Measurements from ENCODE around the gene MMGT1. TPM values are rescaled to one million over a fixed set of nuclear protein-coding genes. Genes with fewer than 3 reads are reported as not detected.

MMGT1 gene
- total and polyA plus RNA-seq, 7 donors: 8.9 to 21.1 (median 18.5) TPM

GRCh38 chrX:135981668-135982067 is 7.9 kb upstream of the MMGT1 start:
- H3K4me3 ChIP-seq: no peak overlapping the region
- H3K36me3 ChIP-seq (ENCODE audit: insufficient read depth in 1 of 2, low read depth in 1 of 2): no peaks in the 10 kb centered on the region
- no peaks in the 10 kb centered on the region for H3K27me3 ChIP-seq (ENCODE audit: insufficient read depth in 3 of 3, low read length in 2 of 3)
- no peaks in the 10 kb centered on the region for H3K4me1 ChIP-seq
- no peak for ATAC-seq
- H3K9me3 ChIP-seq: no peaks in the 10 kb centered on the region
- TF ChIP-seq, protein P1, sequence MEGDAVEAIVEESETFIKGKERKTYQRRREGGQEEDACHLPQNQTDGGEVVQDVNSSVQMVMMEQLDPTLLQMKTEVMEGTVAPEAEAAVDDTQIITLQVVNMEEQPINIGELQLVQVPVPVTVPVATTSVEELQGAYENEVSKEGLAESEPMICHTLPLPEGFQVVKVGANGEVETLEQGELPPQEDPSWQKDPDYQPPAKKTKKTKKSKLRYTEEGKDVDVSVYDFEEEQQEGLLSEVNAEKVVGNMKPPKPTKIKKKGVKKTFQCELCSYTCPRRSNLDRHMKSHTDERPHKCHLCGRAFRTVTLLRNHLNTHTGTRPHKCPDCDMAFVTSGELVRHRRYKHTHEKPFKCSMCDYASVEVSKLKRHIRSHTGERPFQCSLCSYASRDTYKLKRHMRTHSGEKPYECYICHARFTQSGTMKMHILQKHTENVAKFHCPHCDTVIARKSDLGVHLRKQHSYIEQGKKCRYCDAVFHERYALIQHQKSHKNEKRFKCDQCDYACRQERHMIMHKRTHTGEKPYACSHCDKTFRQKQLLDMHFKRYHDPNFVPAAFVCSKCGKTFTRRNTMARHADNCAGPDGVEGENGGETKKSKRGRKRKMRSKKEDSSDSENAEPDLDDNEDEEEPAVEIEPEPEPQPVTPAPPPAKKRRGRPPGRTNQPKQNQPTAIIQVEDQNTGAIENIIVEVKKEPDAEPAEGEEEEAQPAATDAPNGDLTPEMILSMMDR (IDR thresholded peaks at IDR 0.05): no peak
- intact Hi-C loops (cut with DNase I): loop anchor here in 1 of 2 donors (10.0 kb wide), 1 partner anchor 943 kb away; no protein-coding TSS in a partner anchor
- H3K27ac ChIP-seq: no peak overlapping the region
- no peak for DNase-seq

DNA sequence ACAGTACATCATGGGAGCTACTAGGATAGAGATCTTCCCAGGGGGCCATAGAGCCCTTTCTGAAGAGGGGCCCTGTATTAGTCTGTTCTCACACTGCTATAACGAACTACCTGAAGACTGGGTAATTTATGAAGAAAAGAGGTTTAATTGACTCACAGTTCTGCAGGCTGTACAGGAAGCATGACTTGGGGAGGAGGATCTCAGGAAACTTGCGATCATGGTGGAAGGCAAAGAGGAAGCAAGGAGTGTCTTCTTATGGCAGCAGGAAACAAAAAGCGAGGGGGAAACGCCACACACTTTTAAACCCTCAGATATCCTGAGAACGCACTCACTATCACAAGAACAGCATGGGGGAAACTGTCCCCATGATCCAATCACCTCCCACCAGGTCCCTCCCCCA is 7.2 kb upstream of the MMGT1 start:
- DNase-seq (no peak), ATAC-seq (no peak)
- Histone ChIP-seq H3K36me3 (ENCODE audit: insufficient read depth in 1 of 2, low read depth in 1 of 2) (no peaks in the 10 kb centered on the region), H3K27ac (no peak overlapping the region), H3K9me3 (no peaks in the 10 kb centered on the region), H3K4me3 (no peak overlapping the region), H3K4me1 (no peaks in the 10 kb centered on the region), H3K27me3 (ENCODE audit: insufficient read depth in 3 of 3, low read length in 2 of 3) (no peaks in the 10 kb centered on the region)
- TF ChIP-seq, protein P1 (IDR thresholded peaks at IDR 0.05): no peak
- 71 to 88% (median 71%) methylated on average over 5 of the region's 5 CpGs for WGBS, 3 donors
- intact Hi-C loops (cut with DNase I): loop anchor here in 1 of 2 donors (10.0 kb wide), 1 partner anchor 944 kb away; no protein-coding TSS in a partner anchor

GRCh38 chrX:135977611-135978010 is 3.8 kb upstream of the MMGT1 start:
- Histone ChIP-seq H3K9me3 (no peaks in the 10 kb centered on the region), H3K4me1 (no peaks in the 10 kb centered on the region), H3K27me3 (ENCODE audit: insufficient read depth in 3 of 3, low read length in 2 of 3) (no peaks in the 10 kb centered on the region), H3K4me3 (no peak overlapping the region), H3K27ac (no peak overlapping the region), H3K36me3 (ENCODE audit: insufficient read depth in 1 of 2, low read depth in 1 of 2) (no peaks in the 10 kb centered on the region)
- ATAC-seq: no peak
- DNase-seq: no peak
- intact Hi-C loops (cut with DNase I): no loop called here
- TF ChIP-seq, protein P1 (IDR thresholded peaks at IDR 0.05): no peak
- 68 to 81% (median 70%) methylated on average over 4 of the region's 4 CpGs for WGBS, 3 donors

DNA sequence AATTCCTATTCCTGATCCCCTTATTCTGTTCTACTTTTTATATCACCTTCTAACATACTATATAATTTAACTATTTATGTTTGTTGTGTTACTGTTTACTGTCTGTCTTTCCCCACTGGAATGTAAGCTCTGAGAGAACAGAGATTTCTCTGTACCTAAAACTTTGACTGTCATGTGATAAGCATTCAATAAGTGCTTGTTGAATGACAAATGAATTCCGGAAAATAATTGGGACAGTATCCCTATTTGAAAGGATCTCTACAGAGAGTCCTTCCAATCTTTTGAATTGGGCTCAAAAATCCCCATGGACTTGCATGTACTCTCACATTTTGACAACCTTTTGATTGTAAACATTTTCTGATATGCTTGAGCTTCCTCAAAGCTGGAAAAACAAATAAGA is 1.6 kb upstream of the MMGT1 start:
- DNase-seq: no peak
- TF ChIP-seq, protein P1 (IDR thresholded peaks at IDR 0.05): no peak
- no peak overlapping the region for H3K4me3 ChIP-seq
- no peak for ATAC-seq
- no peak overlapping the region for H3K27ac ChIP-seq
- intact Hi-C loops (cut with DNase I): no loop called here
- no peaks in the 10 kb centered on the region for H3K36me3 ChIP-seq (ENCODE audit: insufficient read depth in 1 of 2, low read depth in 1 of 2)
- H3K27me3 ChIP-seq (ENCODE audit: insufficient read depth in 3 of 3, low read length in 2 of 3): no peaks in the 10 kb centered on the region
- no peaks in the 10 kb centered on the region for H3K9me3 ChIP-seq
- H3K4me1 ChIP-seq: peaks cover 5% of the 10 kb centered on the region
- 91 to 93% (median 91%) methylated on average over 1 of the region's 1 CpG for WGBS, 3 donors

DNA sequence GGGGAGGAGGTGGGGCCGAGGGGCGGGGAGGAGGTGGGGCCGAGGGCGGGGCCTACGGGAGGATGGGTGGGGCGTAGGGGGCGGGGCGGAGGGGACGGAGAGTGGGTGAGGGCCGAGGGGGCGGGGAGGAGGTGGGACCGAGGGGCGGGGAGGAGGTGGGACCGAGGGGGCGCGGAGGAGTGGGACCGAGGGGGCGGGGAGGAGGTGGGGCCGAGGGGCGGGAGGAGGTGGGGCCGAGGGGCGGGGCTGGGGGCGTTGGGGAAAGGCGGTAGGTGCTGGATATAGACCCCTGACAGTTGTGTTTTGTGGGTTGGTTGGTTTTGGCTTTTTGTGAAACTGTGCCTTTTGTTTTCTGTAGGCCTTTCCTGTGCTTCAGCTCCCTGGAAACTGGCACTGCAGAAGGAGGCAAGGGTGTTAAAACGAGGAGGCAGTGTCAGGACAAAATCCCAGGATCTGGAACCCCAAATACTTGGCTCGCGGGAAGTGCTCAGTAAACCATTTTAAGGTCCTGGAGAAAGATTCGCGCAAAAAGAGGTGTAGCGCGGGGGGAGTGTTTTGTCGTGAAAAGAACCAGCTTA is 580 bp upstream of the MMGT1 start:
- Histone ChIP-seq H3K9me3 (no peaks in the 10 kb centered on the region), H3K36me3 (ENCODE audit: insufficient read depth in 1 of 2, low read depth in 1 of 2) (no peaks in the 10 kb centered on the region), H3K27me3 (ENCODE audit: insufficient read depth in 3 of 3, low read length in 2 of 3) (no peaks in the 10 kb centered on the region), H3K27ac (no peak overlapping the region), H3K4me1 (peaks cover 5% of the 10 kb centered on the region), H3K4me3 (peak overlapping the region; percentile 55)
- DNase-seq (peak; percentile 74 to 82), ATAC-seq (peak; percentile 62 to 69 (median 66))
- TF ChIP-seq, protein P1 (IDR thresholded peaks at IDR 0.05): no peak
- WGBS, 3 donors: 3 to 38% (median 14%) methylated on average over 8 to 18 of the region's 32 CpGs
- intact Hi-C loops (cut with DNase I): no loop called here
